GM19035 (cell line): Measurements from ENCODE around the gene POLR3GL.

Source experiments
- ATAC-seq: cut with Tn5 transposase; IDR thresholded peaks from one replicate; pipeline ENCODE4 v1.9.1; 2021; ENCODE audit not compliant: unreplicated experiment

Gene POLR3GL

DNA sequence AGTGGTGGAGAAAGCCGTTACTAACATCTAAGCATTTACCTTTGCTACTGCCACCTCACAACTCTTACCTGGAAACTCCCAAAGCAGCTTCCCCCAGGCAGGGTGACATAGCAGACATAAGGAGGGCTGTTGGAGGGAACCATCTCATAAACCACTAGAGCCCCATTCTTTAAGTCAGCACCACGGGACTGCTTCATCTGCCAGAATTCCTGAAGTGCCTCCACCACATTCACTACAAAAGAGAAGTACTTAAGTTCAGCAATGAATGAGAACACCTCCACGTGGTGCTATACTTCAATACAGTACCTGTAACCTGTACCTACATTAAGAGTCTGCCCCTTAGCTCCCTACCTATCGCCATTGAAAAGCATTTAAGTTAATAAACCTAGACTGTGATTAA is 16.9 kb upstream of the POLR3GL start:
- no peak for ATAC-seq

DNA sequence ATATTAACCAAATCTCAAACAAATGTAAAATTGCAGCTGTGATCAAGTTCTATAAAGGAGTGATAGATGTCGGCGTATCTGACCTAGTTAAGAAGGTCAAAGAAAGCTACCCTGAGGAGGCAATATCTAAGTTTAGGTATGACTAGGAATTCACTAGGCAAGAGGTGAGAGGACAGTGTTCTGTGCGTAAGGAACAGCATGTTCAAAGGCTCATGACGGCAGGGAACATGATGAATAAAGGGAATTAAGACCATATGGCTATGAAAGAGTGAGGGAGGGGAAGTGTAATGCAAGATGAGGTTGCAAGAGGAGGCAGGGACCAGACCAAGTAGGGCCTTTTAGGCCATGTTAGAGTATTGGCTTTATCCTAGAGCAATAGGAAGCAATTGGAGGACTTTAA is 15.3 kb upstream of the POLR3GL start:
- no peak for ATAC-seq

DNA sequence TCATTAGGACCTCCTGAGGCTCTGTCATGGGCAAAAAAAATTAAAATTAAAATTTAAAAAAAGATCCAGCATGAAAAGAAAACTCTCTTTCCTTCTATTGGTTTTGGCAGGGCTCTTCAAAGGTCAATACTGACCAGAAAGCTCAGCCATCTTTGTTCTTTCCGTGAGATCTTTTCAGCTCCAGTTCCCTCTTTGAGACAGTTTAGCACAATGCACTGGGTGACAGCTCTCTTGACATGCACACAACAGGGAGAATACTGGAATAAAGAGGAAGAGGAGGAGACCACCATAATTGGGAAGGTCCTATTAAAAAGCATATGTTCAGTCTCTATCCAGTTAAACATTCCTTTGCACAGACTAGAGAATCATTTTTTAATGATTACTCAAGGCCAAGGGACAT is 13.0 kb upstream of the POLR3GL start:
- ATAC-seq = no peak

- no peak for ATAC-seq
These were observed 11.6 kb upstream of the POLR3GL start for GRCh38 chr1:145952903-145953302.

DNA sequence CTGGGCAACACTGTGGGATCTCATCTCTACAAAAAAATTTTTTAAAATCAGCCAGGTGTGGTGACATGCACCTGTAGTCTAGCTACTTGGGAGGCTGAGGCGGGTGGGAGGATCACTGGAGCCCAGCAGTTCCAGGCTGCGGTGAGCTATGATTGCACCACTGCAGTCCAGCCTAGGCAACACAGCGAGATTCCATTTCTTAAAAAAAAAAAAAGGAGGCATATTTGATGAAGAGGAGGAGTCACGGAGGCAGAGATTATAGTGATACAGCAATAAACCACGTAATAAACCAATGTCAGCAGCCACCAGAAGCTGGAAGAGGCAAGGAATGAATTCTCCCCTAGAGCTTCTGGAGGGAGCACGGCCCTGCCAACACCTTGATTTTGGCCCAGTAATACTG is 10.6 kb upstream of the POLR3GL start:
- ATAC-seq = no peak

GRCh38 chr1:145955436-145955835 is 9.1 kb upstream of the POLR3GL start:
- ATAC-seq = no peak

- no peak for ATAC-seq
These were observed 8.1 kb upstream of the POLR3GL start for GRCh38 chr1:145956361-145956760.

DNA sequence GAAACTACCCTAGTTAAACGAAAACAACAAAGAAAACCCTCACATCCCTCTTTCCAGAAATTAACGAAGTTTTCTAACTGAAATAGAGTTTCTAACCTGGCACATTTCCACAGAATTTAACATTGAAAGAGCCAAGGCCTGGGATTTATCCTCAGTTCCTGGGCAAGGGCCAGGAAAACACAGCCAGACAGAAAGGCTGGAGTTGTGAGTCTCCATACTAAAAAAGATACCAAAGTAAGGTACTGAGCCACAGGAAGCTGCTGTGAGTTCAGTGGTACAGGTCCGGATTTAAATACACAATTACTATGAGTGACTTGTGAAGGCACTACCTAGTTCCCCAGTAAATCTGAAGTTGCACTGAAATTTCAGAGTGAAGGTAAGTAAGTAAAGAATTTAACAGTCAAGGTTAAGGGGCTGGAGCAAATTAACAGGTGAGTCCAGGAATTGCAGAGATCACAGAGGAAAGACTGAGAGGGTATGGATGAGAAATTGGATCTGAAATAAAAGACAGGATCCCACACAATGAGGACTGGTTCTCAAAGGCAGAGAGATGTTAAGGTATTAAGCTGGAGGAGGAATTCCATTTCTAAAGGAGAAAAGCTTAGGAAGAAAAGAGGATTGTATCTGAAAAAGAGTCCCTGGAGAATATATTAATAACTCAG is 7.6 kb upstream of the POLR3GL start:
- no peak for ATAC-seq

DNA sequence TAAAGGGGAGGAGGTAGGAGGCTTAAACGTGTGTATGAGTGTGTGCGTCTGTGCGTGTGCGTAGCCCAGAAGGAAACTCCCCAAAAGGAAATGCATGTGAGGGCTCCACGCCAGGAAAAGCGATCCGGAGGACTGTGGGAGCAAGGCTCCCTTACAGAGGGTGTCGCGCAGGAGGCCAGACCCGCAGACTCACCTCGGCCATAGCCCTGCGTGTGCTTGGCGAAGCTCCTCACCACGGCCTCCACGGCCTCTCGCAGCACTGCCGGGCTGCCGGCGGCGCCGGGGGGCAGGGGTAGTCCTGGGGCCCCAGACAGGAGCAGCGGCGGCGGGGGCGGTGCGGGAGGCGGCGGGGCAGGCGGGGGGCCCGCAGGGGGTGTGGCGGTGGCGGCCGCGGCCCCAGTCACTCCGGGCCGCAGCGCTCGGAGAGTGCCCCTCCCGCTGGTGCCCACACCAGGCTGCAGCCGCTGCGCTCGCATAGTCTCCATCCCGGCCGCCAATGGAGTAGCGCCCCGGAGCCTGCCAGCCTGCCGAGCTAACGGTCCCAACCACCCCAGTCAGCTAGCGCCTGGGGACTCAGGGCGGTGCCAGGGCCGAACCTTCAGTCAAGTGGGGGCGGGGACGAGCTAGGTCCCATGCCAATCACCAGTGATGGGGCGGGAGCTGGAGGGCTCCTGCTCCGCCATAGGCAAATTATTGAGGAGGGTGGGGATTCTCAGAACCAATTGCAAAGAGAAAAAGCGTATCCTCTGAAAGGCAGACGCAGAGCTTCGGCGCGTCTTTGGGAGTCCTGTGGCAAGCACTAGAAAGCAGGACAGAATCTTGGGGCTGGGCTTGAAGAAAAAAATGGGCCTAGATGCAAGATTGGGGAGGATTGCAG is 6.8 kb upstream of the POLR3GL start, which contains the start of gene LIX1L:
TSS of gene LIX1L (minus strand) at position 575 of the 877 bp plus-strand sequence. CDS start at position 485, 90 bp downstream.
- ATAC-seq = peak; percentile 89

- ATAC-seq = no peak
These were observed 5.8 kb upstream of the POLR3GL start for GRCh38 chr1:145958734-145959133.

- ATAC-seq = no peak
These were observed 5.2 kb upstream of the POLR3GL start for GRCh38 chr1:145959333-145959732.

- no peak for ATAC-seq
These were observed 4.5 kb upstream of the POLR3GL start for GRCh38 chr1:145959957-145960467.

- no peak for ATAC-seq
These were observed 3.9 kb upstream of the POLR3GL start for GRCh38 chr1:145960468-145961108.

GRCh38 chr1:145961109-145961424 is 3.4 kb upstream of the POLR3GL start:
- no peak for ATAC-seq

DNA sequence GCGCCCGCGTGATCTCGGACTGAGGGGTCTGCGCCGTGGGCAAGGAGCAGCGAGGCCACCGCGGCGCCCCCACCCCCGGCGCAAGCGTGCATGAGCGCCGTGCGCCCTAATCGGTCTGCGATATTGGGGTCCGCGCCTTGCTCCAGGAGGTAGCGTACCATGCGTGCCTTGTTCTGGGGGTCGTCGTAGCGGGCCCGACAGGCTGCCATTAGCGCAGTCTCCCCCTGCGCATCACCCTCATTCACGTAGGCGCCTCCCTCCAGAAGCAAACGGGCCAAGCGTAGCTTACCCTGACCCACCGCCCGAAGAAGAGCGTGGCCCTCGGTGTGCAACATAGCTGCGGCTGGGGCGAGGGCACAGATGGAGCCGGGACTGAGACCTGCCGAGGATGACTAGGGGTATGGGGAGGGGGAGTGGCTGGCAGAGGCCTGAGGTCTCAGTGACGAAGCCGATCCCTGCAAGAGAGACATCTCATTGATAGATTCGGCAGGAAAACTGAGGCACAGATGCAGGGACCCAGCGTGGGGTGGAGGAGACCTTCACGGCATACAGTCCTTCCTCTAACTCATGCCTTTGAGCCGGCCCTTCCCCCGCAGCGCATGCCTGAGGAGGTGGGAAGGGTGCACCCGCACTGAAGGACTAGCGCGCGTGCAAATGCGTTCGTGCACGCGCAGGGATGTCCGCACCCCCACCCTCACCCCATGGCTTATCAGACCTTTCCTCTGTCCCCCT is 2.9 kb upstream of the POLR3GL start:
- no peak for ATAC-seq

DNA sequence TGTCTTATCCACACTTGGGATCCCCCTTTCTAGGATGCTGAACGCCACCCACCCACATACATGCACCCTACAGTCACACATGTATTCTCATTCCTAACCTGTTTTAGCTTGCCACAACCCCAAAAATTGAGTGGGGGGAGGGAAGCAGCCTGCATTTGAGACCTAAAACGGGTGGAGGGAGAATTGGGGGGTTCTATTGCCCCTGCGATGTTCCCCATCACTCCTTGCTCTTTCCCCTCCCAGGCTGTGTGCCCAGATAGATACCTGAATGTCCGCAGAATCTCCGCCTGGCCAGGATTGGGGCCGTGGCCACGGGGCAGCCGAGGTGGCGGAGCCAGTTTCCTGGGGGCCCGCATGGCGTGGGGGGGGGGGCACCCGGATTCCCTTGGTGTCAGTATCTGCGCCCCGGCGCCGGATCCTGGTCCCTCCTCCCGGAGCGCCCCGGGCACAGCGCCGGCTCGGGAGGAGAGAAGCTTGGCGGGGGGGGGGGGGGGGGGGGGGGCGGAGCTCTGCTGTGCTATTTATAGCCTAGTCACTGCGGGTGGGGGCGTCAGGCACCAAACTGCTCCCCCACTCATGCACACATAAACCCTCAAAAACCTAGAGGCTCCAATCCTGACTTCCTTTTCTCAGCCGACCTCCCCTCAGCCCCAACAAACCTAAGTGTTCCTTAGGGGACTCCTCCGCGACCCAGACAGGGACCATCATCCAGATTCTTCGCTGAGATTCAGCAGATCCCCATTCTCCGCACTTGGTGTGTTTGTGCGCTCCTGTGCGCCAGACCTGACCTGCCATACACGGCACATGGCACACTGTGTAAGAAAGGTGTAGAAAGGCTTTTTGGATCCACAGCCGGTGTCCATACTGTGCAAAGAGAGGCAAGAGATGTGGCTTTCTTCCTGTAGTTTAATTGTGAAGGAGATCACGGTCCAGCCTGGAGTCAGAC is 2.1 kb upstream of the POLR3GL start:
- no peak for ATAC-seq

DNA sequence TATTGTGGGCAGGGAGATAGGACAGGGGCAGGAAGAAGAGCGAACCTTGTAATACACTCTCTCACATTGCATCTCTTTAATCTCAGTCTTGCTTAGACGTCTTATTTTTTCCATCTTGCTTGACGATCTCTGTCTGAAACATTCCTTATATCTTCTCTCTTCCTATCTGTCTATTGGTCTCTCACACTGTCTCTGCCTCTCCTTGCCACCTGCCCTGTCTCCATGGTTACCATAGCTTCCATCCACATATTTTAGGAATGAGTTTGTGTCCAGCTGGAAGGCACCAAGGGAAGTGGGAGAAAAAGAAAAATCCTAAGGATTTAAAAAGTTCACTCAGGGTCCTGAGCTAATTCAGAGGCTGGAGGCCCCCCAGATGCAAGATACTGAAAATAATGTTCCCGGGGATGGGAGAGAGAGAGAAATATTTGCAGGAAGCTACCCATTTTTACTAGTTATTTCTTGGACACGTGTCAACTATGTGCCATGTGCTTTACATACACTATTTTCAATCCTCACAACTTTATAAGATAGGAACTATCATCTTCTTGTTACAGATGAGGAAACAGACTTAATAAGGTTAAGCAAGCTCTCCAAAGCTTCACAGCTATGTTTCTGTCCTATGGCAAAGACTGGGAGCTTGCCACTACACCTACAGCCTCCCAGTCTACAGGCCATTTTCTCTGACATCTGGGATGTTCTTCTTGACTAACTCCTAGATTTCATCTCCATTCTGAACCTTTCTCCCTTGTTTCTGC is 1.0 kb upstream of the POLR3GL start:
- ATAC-seq = no peak

GRCh38 chr1:145965119-145965744 is 742 bp downstream of the POLR3GL start:
- no peak for ATAC-seq

- no peak for ATAC-seq
These were observed 2.8 kb downstream of the POLR3GL start for GRCh38 chr1:145967288-145967687.
